ENCODE measurements around the gene CTNND2. TPM values are rescaled to one million over a fixed set of nuclear protein-coding genes. Genes with fewer than 3 reads are reported as not detected.

Gene CTNND2
- total and polyA plus RNA-seq, 9 of the 15 experiments (the other 6 are each of a cell fraction or from before 2014, with no cell fraction given) = 0.03 to 0.35 TPM; not detected in 7

DNA sequence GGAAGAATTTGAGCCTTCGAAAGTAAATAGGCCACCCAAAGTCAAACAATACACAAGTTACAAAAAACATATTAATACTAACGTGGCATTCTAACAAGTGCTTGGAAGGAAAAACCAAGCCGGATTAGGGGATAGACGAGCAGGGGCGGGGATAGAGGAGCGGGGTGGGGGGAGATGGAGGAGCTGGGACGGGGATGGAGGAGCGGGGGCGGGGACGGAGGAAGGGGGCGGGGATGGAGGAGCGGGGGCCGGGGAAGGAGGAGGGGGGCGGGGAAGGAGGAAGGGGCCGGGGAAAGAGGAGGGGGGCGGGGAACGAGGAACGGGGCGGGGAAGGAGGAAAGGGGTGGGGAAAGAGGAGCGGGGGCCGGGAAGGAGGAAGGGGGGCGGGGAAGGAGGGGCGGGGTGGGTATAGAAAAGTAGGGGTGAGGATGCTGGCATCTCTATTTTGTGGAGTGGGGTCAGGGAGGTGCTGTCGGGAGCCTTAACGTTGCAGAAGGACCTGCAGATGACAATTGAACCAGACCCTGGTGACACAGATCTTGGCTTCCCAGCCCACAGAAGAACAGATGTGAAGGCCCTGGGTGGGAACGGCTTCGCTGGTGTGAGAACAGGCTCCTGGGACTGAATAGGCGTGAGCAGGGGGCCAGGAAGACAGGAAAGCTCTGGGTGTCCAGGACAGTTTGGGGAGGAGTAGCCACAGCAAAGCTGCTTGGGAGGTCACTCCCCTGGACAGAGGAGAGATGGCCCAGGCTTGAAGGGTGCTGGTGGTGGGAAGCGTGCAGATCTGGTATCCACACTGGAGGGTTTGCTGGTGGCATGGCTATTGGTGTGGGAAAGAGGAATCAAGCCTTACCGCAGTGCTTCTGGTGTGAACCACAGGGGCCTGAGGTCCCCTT lies 909.9 kb downstream of the CTNND2 start:
- ChIA-PET POLR2A (no interaction called here), CTCF (ENCODE audit: low intra/inter-chr PET ratio) (no interaction called here)
- H3K27me3 ChIP-seq (ENCODE audit: control insufficient read depth in 2 of 2, insufficient read depth in 2 of 2, low read length in 2 of 2) = peaks cover 12 to 34% of the 10 kb centered on the region in 2 experiments
- no peaks in the 10 kb centered on the region for H4K20me1 ChIP-seq (replicated peaks; ENCODE audit: control insufficient read depth, insufficient read depth, low read length)
- BruUV-seq (replicated peaks) = no TSS peak
- DNase-seq (ENCODE audit: extremely low read depth in 1 of 4, low spot score in 3 of 4) (peak in 3 of 4 experiments; percentile 22 to 46 (median 42)), ATAC-seq (no peak), FAIRE-seq (no peak)
- no peak overlapping the region for H3K4me2 ChIP-seq (ENCODE audit: insufficient read depth, low read length)
- intact Hi-C loops (cut with micrococcal nuclease) = no loop called here
- H2AFZ ChIP-seq (ENCODE audit: low read depth, low read length) = no peak overlapping the region
- H3K9me1 ChIP-seq (ENCODE audit: control insufficient read depth, insufficient read depth, low read length) = no peaks in the 10 kb centered on the region
- in situ Hi-C loops (cut with MboI) = no loop called here
- no peak overlapping the region for H3K27ac ChIP-seq (ENCODE audit: extremely low read depth, low read depth, low read length)
- H3K9me3 ChIP-seq (replicated peaks; ENCODE audit: control insufficient read depth, insufficient read depth, low read depth, low read length) = no peaks in the 10 kb centered on the region
- no peaks in the 10 kb centered on the region for H3K4me1 ChIP-seq (replicated peaks in 1 of 2; ENCODE audit: control insufficient read depth in 2 of 2, insufficient read depth in 2 of 2, low read length in 2 of 2)
- 1% methylated on average over 12 of the region's 30 CpGs for WGBS (ENCODE audit: insufficient coverage, low coverage, missing lambda C conversion rate)
- no peaks in the 10 kb centered on the region for H3K79me2 ChIP-seq (ENCODE audit: control insufficient read depth, insufficient read depth, low read length)
- no peak overlapping the region for H3K4me3 ChIP-seq
- no peak overlapping the region for H3K9ac ChIP-seq (ENCODE audit: insufficient read depth in 1 of 2, low read depth in 2 of 2, low read length in 2 of 2)
- no peaks in the 10 kb centered on the region for H3K36me3 ChIP-seq (ENCODE audit: control insufficient read depth, insufficient read depth, low read length)
- TF ChIP-seq, protein P1, sequence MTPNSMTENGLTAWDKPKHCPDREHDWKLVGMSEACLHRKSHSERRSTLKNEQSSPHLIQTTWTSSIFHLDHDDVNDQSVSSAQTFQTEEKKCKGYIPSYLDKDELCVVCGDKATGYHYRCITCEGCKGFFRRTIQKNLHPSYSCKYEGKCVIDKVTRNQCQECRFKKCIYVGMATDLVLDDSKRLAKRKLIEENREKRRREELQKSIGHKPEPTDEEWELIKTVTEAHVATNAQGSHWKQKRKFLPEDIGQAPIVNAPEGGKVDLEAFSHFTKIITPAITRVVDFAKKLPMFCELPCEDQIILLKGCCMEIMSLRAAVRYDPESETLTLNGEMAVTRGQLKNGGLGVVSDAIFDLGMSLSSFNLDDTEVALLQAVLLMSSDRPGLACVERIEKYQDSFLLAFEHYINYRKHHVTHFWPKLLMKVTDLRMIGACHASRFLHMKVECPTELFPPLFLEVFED (CRISPR knock-in tag; conservative IDR thresholded peaks at IDR 0.05) = no peak
- TF ChIP-seq ZNF444 (CRISPR knock-in tag; IDR thresholded peaks at IDR 0.05) = no peak
- no peak for TF ChIP-seq HLTF (IDR thresholded peaks at IDR 0.05)
- no peak for TF ChIP-seq TSC22D4 (tag; IDR thresholded peaks at IDR 0.05)
- TF ChIP-seq RBM15 (IDR thresholded peaks at IDR 0.05; ENCODE audit: insufficient read depth, low read length) = no peak
- no peak for TF ChIP-seq RFX7 (CRISPR knock-in tag; IDR thresholded peaks at IDR 0.05)
- no peak for TF ChIP-seq ZNF174 (CRISPR knock-in tag; IDR thresholded peaks at IDR 0.05)
- TF ChIP-seq CHD1 (IDR thresholded peaks at IDR 0.05; ENCODE audit: low read length) = no peak
- TF ChIP-seq E2F3 (CRISPR knock-in tag; IDR thresholded peaks at IDR 0.05) = no peak

Measured in K562 (cell line).